ENCODE data around the gene TMEM132D.

DNA sequence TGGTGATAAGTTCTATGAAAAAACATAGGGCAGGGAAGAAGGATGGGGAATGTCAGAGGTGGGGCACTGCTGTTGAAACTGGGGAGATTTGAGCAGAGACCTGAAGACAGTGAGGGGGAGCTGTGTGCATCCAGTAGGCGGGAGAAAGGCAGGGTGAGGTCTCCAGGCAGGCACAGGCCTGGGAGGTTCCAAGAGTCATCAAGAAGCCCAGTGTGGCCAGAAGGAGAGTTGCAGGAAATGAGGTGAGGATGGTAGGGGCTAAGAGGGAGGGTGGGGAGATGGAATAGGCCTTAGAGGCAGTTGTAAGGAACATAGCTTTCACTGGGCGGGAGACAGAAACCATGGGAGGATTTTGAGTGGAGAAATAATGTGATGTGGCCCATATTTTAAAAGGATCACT lies 708.7 kb downstream of the TMEM132D start:
- TF ChIP-seq, protein P1, sequence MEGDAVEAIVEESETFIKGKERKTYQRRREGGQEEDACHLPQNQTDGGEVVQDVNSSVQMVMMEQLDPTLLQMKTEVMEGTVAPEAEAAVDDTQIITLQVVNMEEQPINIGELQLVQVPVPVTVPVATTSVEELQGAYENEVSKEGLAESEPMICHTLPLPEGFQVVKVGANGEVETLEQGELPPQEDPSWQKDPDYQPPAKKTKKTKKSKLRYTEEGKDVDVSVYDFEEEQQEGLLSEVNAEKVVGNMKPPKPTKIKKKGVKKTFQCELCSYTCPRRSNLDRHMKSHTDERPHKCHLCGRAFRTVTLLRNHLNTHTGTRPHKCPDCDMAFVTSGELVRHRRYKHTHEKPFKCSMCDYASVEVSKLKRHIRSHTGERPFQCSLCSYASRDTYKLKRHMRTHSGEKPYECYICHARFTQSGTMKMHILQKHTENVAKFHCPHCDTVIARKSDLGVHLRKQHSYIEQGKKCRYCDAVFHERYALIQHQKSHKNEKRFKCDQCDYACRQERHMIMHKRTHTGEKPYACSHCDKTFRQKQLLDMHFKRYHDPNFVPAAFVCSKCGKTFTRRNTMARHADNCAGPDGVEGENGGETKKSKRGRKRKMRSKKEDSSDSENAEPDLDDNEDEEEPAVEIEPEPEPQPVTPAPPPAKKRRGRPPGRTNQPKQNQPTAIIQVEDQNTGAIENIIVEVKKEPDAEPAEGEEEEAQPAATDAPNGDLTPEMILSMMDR (IDR thresholded peaks at IDR 0.05) = no peak
- TF ChIP-seq, protein P2, sequence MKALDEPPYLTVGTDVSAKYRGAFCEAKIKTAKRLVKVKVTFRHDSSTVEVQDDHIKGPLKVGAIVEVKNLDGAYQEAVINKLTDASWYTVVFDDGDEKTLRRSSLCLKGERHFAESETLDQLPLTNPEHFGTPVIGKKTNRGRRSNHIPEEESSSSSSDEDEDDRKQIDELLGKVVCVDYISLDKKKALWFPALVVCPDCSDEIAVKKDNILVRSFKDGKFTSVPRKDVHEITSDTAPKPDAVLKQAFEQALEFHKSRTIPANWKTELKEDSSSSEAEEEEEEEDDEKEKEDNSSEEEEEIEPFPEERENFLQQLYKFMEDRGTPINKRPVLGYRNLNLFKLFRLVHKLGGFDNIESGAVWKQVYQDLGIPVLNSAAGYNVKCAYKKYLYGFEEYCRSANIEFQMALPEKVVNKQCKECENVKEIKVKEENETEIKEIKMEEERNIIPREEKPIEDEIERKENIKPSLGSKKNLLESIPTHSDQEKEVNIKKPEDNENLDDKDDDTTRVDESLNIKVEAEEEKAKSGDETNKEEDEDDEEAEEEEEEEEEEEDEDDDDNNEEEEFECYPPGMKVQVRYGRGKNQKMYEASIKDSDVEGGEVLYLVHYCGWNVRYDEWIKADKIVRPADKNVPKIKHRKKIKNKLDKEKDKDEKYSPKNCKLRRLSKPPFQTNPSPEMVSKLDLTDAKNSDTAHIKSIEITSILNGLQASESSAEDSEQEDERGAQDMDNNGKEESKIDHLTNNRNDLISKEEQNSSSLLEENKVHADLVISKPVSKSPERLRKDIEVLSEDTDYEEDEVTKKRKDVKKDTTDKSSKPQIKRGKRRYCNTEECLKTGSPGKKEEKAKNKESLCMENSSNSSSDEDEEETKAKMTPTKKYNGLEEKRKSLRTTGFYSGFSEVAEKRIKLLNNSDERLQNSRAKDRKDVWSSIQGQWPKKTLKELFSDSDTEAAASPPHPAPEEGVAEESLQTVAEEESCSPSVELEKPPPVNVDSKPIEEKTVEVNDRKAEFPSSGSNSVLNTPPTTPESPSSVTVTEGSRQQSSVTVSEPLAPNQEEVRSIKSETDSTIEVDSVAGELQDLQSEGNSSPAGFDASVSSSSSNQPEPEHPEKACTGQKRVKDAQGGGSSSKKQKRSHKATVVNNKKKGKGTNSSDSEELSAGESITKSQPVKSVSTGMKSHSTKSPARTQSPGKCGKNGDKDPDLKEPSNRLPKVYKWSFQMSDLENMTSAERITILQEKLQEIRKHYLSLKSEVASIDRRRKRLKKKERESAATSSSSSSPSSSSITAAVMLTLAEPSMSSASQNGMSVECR (CRISPR knock-in tag; IDR thresholded peaks at IDR 0.05; ENCODE audit: borderline replicate concordance) = no peak
- TF ChIP-seq, protein P3, sequence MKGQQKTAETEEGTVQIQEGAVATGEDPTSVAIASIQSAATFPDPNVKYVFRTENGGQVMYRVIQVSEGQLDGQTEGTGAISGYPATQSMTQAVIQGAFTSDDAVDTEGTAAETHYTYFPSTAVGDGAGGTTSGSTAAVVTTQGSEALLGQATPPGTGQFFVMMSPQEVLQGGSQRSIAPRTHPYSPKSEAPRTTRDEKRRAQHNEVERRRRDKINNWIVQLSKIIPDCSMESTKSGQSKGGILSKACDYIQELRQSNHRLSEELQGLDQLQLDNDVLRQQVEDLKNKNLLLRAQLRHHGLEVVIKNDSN (CRISPR knock-in tag; IDR thresholded peaks at IDR 0.05) = no peak
- TF ChIP-seq, protein P4, sequence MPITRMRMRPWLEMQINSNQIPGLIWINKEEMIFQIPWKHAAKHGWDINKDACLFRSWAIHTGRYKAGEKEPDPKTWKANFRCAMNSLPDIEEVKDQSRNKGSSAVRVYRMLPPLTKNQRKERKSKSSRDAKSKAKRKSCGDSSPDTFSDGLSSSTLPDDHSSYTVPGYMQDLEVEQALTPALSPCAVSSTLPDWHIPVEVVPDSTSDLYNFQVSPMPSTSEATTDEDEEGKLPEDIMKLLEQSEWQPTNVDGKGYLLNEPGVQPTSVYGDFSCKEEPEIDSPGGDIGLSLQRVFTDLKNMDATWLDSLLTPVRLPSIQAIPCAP (CRISPR knock-in tag; IDR thresholded peaks at IDR 0.05) = no peak
- no peak for TF ChIP-seq SMAD3 (CRISPR knock-in tag; IDR thresholded peaks at IDR 0.05; ENCODE audit: borderline replicate concordance)
- no peak for TF ChIP-seq ZNF416 (CRISPR knock-in tag; IDR thresholded peaks at IDR 0.05)
- no peak for TF ChIP-seq TEAD1 (CRISPR knock-in tag; IDR thresholded peaks at IDR 0.05)
- TF ChIP-seq, protein P5, sequence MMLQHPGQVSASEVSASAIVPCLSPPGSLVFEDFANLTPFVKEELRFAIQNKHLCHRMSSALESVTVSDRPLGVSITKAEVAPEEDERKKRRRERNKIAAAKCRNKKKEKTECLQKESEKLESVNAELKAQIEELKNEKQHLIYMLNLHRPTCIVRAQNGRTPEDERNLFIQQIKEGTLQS (CRISPR knock-in tag; conservative IDR thresholded peaks at IDR 0.05) = no peak
- no peak for TF ChIP-seq ZNF232 (CRISPR knock-in tag; IDR thresholded peaks at IDR 0.05)
- no peak for TF ChIP-seq IRF2 (CRISPR knock-in tag; IDR thresholded peaks at IDR 0.05; ENCODE audit: borderline replicate concordance, low read depth)
- no peak for TF ChIP-seq FOXJ3 (CRISPR knock-in tag; IDR thresholded peaks at IDR 0.05; ENCODE audit: borderline replicate concordance)
- no peak for TF ChIP-seq TCF7 (CRISPR knock-in tag; IDR thresholded peaks at IDR 0.05; ENCODE audit: low read depth)

All from WTC11 (cell line).